Stimulated activated CD8-positive, alpha-beta memory T cell treated with anti-CD3 and anti-CD28 coated beads, Interleukin-4, amount 100 ng/mL, for 1 hour (primary cell): Measurements from ENCODE around the gene SSC5D.

Experiments used
- DNase-seq, 2 donors: peaks; one replicate each; pipeline ENCODE4 v3.0.0-alpha.2; 2020; ENCODE audit warnings: low read depth in 2 of 2, low spot score in 1 of 2

SSC5D gene

DNA sequence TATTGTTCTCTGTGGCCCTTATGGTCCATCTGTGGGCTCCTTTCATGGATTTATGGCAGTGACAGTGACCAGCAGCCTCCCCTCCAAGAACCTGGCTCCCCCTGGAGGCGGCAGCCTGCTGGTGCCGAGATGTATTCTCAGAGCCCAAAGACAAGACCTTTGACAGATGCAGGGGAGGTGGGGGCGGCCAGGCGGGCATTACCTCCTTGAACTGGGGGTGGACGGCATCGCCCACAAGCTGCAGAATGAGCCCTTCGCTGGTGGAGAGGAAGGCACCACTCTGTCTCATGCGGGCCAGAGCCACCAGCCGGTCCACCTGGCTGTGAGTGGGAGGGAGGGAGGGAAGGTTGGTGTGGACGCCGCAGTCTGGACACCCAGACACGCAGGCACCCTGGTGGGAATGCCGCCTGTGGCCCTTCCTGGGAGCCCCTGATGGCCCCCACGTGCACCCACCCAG is 33.4 kb upstream of the SSC5D start:
- peak in 1 of 2 donors; percentile 15 for DNase-seq

DNA sequence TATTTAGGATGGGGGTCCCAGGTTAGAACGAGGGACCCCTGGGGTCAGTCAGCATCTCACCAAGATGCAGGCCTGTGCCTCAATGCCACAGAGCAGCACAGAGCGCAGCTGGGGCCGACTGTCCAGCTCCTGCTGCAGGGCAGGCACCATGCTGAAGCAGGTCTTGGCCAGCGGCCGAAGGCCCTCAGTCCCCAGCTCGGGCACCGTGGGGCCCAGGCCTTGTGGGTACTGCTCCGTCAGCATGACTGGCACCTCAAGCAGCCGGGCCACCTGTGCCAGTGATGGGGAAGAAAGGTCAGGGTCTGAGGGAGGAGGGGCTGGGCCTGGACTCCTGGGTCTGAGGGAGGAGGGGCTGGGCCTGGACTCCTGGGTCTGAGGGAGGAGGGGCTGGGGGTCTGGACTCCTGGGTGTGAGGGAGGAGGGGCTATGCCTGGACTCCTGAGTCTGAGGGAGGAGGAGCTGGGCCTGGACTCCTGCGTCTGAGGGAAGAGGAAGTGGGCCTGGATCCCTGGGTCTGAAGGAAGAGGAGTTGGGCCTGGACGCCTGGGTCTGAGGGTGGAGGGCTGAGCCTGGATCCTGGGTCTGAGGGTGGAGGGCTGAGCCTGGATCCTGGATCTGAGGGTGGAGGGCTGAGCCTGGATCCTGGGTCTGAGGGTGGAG is 32.5 kb upstream of the SSC5D start:
- no peak for DNase-seq

GRCh38 chr19:55456347-55456746 is 31.9 kb upstream of the SSC5D start:
- DNase-seq = no peak

DNA sequence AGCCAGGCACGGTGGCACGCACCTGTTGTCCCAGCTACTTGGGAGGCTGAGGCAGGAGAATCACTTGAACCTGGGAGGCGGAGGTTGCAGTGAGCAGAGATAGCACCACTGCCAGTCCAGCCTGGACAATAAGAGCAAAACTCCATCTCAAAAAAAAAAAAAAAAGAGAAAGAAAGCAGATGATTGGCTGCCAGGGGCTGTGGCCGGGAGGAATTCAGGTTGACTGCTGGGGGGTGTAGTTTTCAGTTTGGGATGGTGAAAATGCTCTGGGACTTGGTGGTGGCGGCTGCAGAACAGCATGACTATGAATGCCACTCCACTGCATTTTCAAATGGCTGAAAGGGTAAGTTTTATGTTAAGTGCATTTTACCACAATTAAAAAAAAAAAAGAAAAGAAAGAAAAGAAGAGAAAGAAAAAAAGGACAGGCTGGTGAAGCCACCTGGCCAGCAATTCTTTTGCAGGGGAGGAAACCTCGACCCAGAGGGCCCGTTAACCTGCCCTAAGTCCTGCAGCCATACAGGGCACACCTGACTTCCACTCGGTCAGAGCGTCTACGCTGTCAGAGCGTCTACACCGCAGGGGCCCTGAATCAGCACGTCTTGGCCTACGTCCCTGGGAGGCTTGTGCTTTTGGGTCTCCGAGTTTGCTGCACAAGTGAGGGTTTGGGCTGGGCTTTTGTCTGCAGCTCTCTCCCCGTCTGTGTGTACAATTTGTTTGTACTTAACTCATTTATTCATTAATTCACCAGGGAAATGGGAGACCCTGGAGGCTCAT is 30.4 kb upstream of the SSC5D start:
- no peak for DNase-seq

DNA sequence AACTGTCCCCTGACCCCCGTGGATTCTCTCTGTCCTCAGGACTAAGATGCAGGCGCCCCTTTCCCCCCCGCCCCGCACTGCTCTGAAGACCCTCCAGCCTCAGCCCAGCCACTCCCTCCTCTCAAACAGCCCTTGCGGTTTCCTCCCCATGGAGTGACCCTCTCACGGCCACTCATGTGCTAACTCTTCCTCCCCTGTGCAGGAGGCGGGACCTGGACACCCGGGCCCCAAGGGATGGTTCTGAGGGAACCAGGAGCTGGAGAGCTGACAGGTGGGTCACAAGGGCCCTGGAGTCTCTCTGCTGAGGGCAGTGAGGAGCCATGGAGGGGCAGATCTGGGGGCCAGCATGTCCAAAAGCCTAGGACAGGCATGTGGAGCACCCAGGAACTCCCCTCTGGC is 28.7 kb upstream of the SSC5D start:
- no peak for DNase-seq

- DNase-seq = no peak
Observed at GRCh38 chr19:55459950-55460657, 28.1 kb upstream of the SSC5D start.

- no peak for DNase-seq
Observed at GRCh38 chr19:55460670-55461258, 27.5 kb upstream of the SSC5D start.

DNA sequence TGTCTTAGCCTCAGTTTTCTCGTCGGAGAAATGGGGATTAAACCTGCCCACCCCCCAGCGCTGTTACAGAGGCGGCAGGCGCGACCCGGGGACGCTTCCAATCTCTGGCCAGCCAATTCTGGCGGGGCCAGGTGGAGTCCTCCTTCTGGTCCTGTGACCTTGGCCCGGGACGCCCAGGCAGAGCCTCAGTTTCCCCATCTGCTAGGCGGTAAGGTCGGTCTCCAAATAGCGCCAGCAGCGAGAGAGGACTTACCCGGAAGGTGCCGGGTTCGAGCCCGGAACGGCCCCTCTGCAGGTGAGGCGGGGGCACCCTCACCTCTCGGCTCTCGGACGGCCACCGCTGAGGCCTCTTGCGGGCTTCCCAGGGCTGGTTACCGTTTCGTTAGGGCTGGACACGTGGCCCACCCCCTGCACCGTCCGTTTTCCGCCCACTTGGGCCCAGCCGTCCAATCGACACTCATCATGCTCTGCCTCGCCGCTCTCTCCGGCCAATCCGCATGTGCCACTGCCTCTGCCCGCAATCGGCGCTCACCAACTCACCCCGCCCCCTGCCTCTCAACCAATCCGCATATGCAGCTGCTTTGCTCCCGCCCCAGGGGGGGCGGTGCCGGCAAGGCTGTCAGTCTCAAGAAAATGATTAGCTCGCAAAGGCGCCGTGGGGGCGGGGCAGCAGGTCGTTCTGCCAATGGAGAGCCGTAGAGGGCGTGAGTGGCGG is 26.8 kb upstream of the SSC5D start, which contains the start of gene ISOC2:
TSS of gene ISOC2 (minus strand) at position 384 of the 715 bp plus-strand sequence. CDS start 5,156 bp downstream, outside the sequence.
- peak; percentile 99 to 100 for DNase-seq

DNA sequence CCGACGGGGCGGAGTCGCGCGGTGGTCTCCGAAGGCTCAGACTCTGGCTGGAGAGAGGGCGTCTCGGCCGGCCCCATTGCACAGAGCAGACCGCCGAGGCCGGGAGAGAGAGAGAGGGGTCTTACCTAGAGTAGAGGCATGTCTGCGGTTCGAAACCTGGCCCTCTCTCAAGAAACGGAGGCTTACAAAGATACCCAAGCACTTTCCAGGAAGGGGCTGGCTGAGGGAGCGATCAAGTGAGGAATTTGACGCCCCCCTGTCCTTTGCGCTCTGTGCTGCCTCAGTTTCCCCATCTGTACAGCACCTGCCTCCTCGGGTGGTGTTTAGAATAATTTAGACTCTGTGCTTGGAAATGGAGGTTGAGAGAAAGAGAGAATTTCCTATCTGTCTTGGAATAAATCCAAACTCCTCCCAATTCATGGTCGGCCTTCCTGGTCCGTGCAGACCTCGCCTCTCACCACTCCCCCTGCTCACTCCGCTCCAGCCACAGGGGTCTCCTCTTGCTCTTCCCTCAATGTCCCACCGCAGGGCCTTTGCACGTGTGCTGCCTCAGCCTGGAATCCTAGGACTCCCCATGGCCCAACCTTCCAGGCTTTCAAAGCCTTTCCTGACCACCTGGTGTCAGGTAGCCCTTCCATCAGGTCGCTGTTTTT is 26.1 kb upstream of the SSC5D start:
- no peak for DNase-seq

GRCh38 chr19:55462722-55463121 is 25.5 kb upstream of the SSC5D start:
- no peak for DNase-seq

DNA sequence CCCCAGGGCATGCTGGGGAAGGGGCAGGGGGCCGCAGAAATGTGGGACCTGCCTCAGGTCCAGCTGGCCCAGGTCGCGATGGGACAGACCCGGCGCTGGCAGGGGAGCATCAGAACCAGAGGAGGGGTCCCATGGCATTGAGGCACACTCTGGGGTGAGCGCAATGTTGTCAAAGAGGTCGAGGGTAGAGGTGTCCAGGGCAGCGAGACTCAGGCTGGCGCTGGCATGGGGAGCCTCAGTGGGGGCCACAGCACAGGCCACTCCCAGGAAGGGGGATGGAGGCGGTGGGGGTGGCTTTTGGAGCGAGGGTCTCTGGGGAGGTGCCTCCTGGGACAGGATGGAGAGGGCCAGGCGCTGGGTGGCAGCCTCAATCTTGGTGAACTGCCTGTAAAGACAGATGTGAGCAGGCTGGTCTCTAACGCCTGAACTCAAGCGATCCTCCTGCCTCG is 24.6 kb upstream of the SSC5D start:
- no peak for DNase-seq

- no peak for DNase-seq
Observed at GRCh38 chr19:55464039-55464661, 24.1 kb upstream of the SSC5D start.

DNA sequence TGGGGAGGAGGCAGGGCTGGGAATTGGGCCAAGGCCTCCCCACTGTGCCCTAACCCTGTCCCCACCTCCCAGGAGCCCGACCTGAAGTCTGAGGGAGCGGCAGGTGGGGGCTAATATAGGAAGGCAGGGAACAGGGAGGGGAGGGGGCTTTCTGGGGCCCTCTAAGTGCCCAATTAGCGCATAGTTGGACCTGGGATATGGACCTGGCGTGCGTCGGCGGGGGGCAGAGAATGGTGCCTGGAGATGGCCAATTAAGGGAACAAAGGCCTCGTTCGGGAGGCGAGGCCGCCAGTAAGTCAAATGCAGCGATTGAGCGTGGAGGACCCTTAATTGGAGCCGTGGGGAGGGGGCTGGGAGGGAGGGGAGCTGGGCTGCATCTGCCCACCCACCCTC is 23.6 kb upstream of the SSC5D start, which contains the start of gene C19orf85:
TSS of gene C19orf85 (minus strand) at position 90 of the 393 bp plus-strand sequence. CDS start 197 bp downstream, outside the sequence.
- DNase-seq = no peak

DNA sequence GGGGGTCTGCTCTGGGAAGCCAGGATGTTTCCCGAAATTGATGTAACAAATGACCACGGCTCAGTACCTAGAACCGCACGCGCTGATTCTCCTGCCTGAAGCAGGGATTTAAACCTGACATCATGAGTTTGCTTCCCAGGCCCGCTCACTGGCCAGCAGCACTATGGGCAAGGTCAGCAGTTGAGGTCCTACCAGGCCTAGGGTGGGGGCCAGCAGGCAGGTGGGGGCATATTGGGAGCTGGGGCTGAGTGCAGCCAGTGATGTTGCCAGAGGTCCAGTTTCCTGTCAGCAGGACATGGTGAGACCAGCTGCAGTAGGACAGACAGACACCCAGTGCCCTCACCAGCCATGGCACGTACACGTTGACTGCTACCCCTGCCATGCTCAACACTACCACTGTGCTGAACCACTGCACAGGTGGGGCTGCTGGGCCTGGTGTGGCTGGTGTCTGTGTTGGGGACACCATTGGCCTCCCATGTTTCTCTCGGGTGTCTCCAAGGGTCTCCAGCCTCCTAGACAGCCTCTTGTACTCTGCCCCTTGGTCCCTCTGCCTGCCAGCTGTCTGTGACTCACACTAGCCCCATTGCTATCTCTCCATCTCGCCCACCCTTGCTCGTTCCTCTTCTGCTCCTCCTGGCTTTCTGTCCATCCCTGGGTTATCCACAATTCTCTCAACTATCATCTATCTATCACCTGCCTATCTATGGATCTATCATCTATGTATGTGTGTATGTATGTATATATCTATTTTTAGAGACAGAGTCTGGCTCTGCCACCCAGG is 22.6 kb upstream of the SSC5D start:
- no peak for DNase-seq

- DNase-seq = no peak
Observed at GRCh38 chr19:55466241-55466614, 22.0 kb upstream of the SSC5D start.

GRCh38 chr19:55467236-55468053 is 20.8 kb upstream of the SSC5D start:
- DNase-seq = peak in 1 of 2 donors; percentile 50

DNA sequence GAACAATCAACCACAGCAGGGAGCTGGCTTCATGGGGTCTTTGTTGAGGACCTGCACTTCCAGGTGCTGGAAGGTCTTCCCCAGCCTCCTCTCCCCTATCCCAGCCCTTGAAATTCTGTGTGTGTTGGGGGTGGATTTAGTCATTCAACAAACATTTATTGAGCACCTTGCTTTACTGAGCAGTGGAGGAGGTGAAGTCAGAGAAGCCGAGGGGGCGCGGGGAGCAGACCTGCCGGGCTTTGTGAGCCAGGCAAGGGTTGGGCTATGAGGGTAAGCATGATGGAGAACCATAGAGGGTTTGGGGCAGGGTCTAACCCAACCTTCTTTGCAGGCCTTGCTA is 20.2 kb upstream of the SSC5D start:
- no peak for DNase-seq

DNA sequence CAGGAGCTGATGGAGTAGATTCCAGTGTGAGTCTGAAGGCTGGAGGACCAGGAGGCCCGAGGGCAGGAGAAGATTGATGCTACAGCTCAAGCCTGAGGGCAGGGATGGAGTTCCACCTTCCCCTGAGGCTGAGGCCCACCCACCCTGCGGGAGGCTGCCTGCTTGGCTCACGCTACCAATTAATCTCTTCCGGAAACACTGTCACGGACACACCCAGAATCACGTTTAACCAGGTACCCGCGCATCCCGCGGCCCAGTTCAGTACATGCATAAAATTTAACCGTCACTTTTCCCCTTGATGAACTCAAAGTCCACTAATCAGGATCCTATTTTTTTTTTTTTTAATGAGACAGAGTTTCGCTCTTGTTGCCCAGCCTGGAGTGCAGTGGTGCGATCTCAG is 17.0 kb upstream of the SSC5D start:
- DNase-seq = no peak
